ENCODE measurements around the gene SUN2. TPM values are rescaled to one million over a fixed set of nuclear protein-coding genes. Genes with fewer than 3 reads are reported as not detected.

The SUN2 gene
- total and polyA plus RNA-seq, 2 of the 8 experiments (the other 6 are each of a cell fraction or from before 2014, with no cell fraction given) = 5.1 to 10.5 TPM

- TF ChIP-seq TAF7 (optimal IDR thresholded peaks at IDR 0.05; ENCODE audit: borderline replicate concordance, low read depth, low read length) = no peak
- TF ChIP-seq YY1 (IDR thresholded peaks at IDR 0.05; ENCODE audit: low read depth, low read length) = no peak
- no peak for TF ChIP-seq NRF1 (IDR thresholded peaks at IDR 0.05; ENCODE audit: low read depth, low read length)
Measured at GRCh38 chr22:38694049-38694448, 61.7 kb downstream of the SUN2 start (continued).
